IMR-90 (cell line): ENCODE results near the gene RHEX.
"Not testable (repeated sequence)": the region's sequence is repeated elsewhere in the genome, so short reads cannot be mapped to it uniquely, and the experiment has no call there.

Experiments used
- BHLHE40 ChIP-seq: fragments of 150-350 bp; IDR thresholded peaks from 2 replicates; pipeline ENCODE4 v1.6.1; 2016; ENCODE audit warnings: mild to moderate bottlenecking, low read depth, low read length
- CEBPB ChIP-seq: IDR thresholded peaks from 2 replicates; pipeline ENCODE4 v1.6.1; 2012; ENCODE audit warnings: low read depth, low read length, improper control_type of control experiment
- POLR2A ChIP-seq: IDR thresholded peaks from 2 replicates; pipeline ENCODE4 v1.6.1; 2012; ENCODE audit warnings: mild to moderate bottlenecking, low read depth, low read length
- SMC3 ChIP-seq: fragments of 150-350 bp; IDR thresholded peaks from 2 replicates; pipeline ENCODE4 v1.6.1; 2016; ENCODE audit warnings: low read depth, mild to moderate bottlenecking, antibody characterized with exemption, low read length, moderate library complexity
- TF ChIP-seq, protein P1 (sequence below): conservative IDR thresholded peaks from 2 replicates; pipeline ENCODE4 v1.5.1; 2012; ENCODE audit warnings: mild to moderate bottlenecking, low read depth, low read length, improper control_type of control experiment

DNA sequence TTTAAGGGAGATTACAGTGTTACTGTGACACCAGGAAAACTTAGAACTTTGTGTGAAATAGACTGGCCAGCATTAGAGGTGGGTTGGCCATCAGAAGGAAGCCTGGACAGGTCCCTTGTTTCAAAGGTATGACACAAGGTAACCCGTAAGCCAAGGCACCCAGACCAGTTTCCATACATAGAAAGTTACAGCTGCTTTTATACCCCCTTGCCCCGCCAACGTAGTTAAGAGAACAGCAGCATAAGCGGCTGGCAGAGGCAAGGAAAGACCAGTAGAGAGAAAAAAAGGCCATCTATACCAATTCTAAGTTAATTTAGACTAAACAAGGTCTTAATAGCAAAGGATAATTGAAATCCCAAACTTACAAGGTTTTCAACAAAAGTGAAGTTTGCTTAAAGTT, 643 bp downstream of the RHEX start:
- TF ChIP-seq SMC3, BHLHE40, CEBPB, POLR2A: not testable (repeated sequence)
- TF ChIP-seq, protein P1, sequence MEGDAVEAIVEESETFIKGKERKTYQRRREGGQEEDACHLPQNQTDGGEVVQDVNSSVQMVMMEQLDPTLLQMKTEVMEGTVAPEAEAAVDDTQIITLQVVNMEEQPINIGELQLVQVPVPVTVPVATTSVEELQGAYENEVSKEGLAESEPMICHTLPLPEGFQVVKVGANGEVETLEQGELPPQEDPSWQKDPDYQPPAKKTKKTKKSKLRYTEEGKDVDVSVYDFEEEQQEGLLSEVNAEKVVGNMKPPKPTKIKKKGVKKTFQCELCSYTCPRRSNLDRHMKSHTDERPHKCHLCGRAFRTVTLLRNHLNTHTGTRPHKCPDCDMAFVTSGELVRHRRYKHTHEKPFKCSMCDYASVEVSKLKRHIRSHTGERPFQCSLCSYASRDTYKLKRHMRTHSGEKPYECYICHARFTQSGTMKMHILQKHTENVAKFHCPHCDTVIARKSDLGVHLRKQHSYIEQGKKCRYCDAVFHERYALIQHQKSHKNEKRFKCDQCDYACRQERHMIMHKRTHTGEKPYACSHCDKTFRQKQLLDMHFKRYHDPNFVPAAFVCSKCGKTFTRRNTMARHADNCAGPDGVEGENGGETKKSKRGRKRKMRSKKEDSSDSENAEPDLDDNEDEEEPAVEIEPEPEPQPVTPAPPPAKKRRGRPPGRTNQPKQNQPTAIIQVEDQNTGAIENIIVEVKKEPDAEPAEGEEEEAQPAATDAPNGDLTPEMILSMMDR, result not testable (repeated sequence)
